Measurements from ENCODE around the gene SPART. TPM values are rescaled to one million over a fixed set of nuclear protein-coding genes. Genes with fewer than 3 reads are reported as not detected.

The SPART gene
- polyA plus RNA-seq, 2 of the 4 experiments (the other 2 are of a cell fraction), result 33.9 to 37.0 TPM

- no peaks in the 10 kb centered on the region for H3K4me1 ChIP-seq
- no peak for DNase-seq (ENCODE audit: low read depth in 1 of 2, low spot score in 1 of 2)
- ChIA-PET CTCF (interaction anchor here (0.9 kb wide), 1 partner anchor 14 kb away, joined by 4 read pairs; no protein-coding TSS in a partner anchor), POLR2A (no interaction called here)
- no peak overlapping the region for H3K4me3 ChIP-seq
- H3K9me3 ChIP-seq, result no peaks in the 10 kb centered on the region
- no peak for FAIRE-seq
- H3K27ac ChIP-seq, result no peak overlapping the region
- ATAC-seq, result no peak
- TF ChIP-seq ESRRA (IDR thresholded peaks at IDR 0.05; ENCODE audit: borderline replicate concordance, low read length) (no peak), CBX2 (IDR thresholded peaks at IDR 0.05; ENCODE audit: borderline replicate concordance, low read depth) (no peak), PHF8 (IDR thresholded peaks at IDR 0.05; ENCODE audit: borderline replicate concordance, low read depth) (no peak), MAZ (IDR thresholded peaks at IDR 0.05; ENCODE audit: borderline replicate concordance, low read depth, low read length) (no peak), ZNF302 (CRISPR knock-in tag; IDR thresholded peaks at IDR 0.05) (no peak), MAFK (IDR thresholded peaks at IDR 0.05; ENCODE audit: partially characterized antibody) (no peak), RAD21 (conservative IDR thresholded peaks at IDR 0.05 in 1 of 2, IDR thresholded peaks at IDR 0.05 in 1 of 2) (no peak), CBX8 (IDR thresholded peaks at IDR 0.05) (no peak), CTCF (IDR thresholded peaks at IDR 0.05) (no peak), MAX (IDR thresholded peaks at IDR 0.05) (no peak), RARB (CRISPR knock-in tag; IDR thresholded peaks at IDR 0.05) (no peak), TP53 (CRISPR knock-in tag; IDR thresholded peaks at IDR 0.05) (no peak), BHLHE40 (IDR thresholded peaks at IDR 0.05; ENCODE audit: low read depth, low read length) (no peak), FOXS1 (CRISPR knock-in tag; IDR thresholded peaks at IDR 0.05) (no peak), EHMT2 (IDR thresholded peaks at IDR 0.05; ENCODE audit: low read depth) (no peak), PBX3 (IDR thresholded peaks at IDR 0.05) (no peak), ZFP36 (IDR thresholded peaks at IDR 0.05; ENCODE audit: borderline replicate concordance, partially characterized antibody) (no peak), NFE2L2 (conservative IDR thresholded peaks at IDR 0.05; ENCODE audit: low read length) (no peak), SREBF2 (IDR thresholded peaks at IDR 0.05) (no peak), SMC3 (IDR thresholded peaks at IDR 0.05) (no peak)
- 48% methylated on average over 6 of the region's 8 CpGs for WGBS (ENCODE audit: missing lambda C conversion rate)
- H3K4me2 ChIP-seq, result no peak overlapping the region
Measured at GRCh38 chr13:36258831-36259230, 87.4 kb downstream of the SPART start.

Small RNA genes within 50 kb of the gene (small RNA-seq; reads per million reads assigned to genes)
- 0 reads per million in 6 experiments for gene RNU6-71P

Other genes starting within 250 kb of the SPART start
- 0.08 and 0.13 TPM in 2 replicates for gene DCLK1, start 215.0 kb downstream of the SPART start, polyA plus RNA-seq (2011; rRNA removed)
- 0.20 to 0.25 TPM (median 0.21 TPM) in 3 replicates for gene DCLK1, start 215.0 kb downstream of the SPART start, polyA plus RNA-seq (2017; fragmentation: RNase III; extraction: RNeasy Plus Mini Kit Qiagen cat#74134 plus additional on column Dnase treatment)
- gene SOHLH2, start 131.8 kb downstream of the SPART start, polyA plus RNA-seq (2011; rRNA removed), result 0.14 and 0.15 TPM in 2 replicates
- gene SOHLH2, start 131.8 kb downstream of the SPART start, polyA plus RNA-seq (2017; fragmentation: RNase III; extraction: RNeasy Plus Mini Kit Qiagen cat#74134 plus additional on column Dnase treatment), result 0.04 TPM in 1 of 3 replicates, not detected in the others
- gene CCDC169, start 48.6 kb downstream of the SPART start, polyA plus RNA-seq (2011; rRNA removed), result 1.4 and 2.0 TPM in 2 replicates
- gene CCDC169, start 48.6 kb downstream of the SPART start, polyA plus RNA-seq (2017; fragmentation: RNase III; extraction: RNeasy Plus Mini Kit Qiagen cat#74134 plus additional on column Dnase treatment), result 1.0 to 1.7 TPM (median 1.3 TPM) in 3 replicates
- gene CCNA1, start 86.1 kb upstream of the SPART start, polyA plus RNA-seq (2011; rRNA removed), result 0.21 TPM in 2 replicates
- 0.05 TPM in 1 of 3 replicates, not detected in the others for gene CCNA1, start 86.1 kb upstream of the SPART start, polyA plus RNA-seq (2017; fragmentation: RNase III; extraction: RNeasy Plus Mini Kit Qiagen cat#74134 plus additional on column Dnase treatment)